Loucy (cell line): ENCODE results near the gene UBAC2.

Experiments used
- EZH2phosphoT487 ChIP-seq: fragments of 200-600 bp; IDR thresholded peaks from 2 replicates; pipeline ENCODE4 v1.6.1; 2018; ENCODE audit warnings: antibody characterized with exemption, mild to moderate bottlenecking, moderate library complexity, borderline replicate concordance
- TF ChIP-seq, protein P1 (sequence below): fragments of 200-600 bp; sonication (generic); conservative IDR thresholded peaks from 2 replicates; pipeline ENCODE4 v1.5.1; 2014; ENCODE audit warnings: mild to moderate bottlenecking, antibody characterized with exemption, low read length

DNA sequence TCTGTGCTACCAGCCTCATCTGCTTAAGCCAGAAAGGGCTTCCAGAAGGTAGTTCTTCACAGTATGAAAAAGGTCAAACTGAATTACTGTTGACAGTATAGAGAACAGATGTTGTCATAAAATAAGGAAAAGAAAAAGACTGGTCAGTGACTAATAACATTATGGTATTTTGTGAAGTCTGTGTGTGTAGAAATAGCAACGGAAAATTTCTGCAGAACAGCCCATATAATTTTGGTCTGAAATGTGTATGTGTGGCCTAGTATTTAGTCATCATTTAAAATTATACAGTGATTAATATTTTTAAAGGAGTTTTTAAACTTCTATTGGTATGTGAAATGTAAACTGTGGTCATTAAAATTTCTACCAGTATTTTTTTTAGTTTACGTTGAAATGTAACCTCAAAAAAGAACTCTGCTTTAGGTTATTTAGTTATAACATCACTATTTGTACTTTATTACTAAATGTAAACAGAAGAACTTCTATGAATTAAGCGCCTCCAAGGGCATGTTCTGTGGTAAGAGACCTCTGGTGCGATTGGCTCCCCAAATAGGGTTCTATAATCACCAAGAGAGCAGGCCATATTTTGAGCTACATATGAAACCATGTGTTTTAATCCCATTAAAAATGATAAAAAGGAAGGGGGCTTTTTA, 109.9 kb downstream of the UBAC2 start:
- TF ChIP-seq, protein P1, sequence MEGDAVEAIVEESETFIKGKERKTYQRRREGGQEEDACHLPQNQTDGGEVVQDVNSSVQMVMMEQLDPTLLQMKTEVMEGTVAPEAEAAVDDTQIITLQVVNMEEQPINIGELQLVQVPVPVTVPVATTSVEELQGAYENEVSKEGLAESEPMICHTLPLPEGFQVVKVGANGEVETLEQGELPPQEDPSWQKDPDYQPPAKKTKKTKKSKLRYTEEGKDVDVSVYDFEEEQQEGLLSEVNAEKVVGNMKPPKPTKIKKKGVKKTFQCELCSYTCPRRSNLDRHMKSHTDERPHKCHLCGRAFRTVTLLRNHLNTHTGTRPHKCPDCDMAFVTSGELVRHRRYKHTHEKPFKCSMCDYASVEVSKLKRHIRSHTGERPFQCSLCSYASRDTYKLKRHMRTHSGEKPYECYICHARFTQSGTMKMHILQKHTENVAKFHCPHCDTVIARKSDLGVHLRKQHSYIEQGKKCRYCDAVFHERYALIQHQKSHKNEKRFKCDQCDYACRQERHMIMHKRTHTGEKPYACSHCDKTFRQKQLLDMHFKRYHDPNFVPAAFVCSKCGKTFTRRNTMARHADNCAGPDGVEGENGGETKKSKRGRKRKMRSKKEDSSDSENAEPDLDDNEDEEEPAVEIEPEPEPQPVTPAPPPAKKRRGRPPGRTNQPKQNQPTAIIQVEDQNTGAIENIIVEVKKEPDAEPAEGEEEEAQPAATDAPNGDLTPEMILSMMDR: no peak
- no peak for TF ChIP-seq EZH2phosphoT487
